Measurements from ENCODE around the gene NDUFS8.

NDUFS8 gene

GRCh38 chr11:68028802-68029545, 1.5 kb upstream of the NDUFS8 start:
- no peak overlapping the region for H3K27ac ChIP-seq (ENCODE audit: low read depth, low read length)
- peaks cover 20% of the 10 kb centered on the region for H3K4me1 ChIP-seq (ENCODE audit: control insufficient read depth, low read length)
- H4K20me1 ChIP-seq (ENCODE audit: control insufficient read depth, insufficient read depth, low read depth, low read length): no peaks in the 10 kb centered on the region
- H3K79me2 ChIP-seq (ENCODE audit: control insufficient read depth, low read length): peaks cover 32% of the 10 kb centered on the region
- no peak for TF ChIP-seq EZH2phosphoT487 (IDR thresholded peaks at IDR 0.05; ENCODE audit: borderline replicate concordance, low read length)
- TF ChIP-seq, protein P1, sequence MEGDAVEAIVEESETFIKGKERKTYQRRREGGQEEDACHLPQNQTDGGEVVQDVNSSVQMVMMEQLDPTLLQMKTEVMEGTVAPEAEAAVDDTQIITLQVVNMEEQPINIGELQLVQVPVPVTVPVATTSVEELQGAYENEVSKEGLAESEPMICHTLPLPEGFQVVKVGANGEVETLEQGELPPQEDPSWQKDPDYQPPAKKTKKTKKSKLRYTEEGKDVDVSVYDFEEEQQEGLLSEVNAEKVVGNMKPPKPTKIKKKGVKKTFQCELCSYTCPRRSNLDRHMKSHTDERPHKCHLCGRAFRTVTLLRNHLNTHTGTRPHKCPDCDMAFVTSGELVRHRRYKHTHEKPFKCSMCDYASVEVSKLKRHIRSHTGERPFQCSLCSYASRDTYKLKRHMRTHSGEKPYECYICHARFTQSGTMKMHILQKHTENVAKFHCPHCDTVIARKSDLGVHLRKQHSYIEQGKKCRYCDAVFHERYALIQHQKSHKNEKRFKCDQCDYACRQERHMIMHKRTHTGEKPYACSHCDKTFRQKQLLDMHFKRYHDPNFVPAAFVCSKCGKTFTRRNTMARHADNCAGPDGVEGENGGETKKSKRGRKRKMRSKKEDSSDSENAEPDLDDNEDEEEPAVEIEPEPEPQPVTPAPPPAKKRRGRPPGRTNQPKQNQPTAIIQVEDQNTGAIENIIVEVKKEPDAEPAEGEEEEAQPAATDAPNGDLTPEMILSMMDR (IDR thresholded peaks at IDR 0.05; ENCODE audit: low read depth, low read length, poor library complexity, severe bottlenecking): no peak
- no peaks in the 10 kb centered on the region for H3K9me2 ChIP-seq (replicated peaks; ENCODE audit: control insufficient read depth, low read length)
- peak overlapping the region; percentile 66 for H3K4me2 ChIP-seq (ENCODE audit: low read length)
- peak overlapping the region; percentile 81 for H3K4me3 ChIP-seq (ENCODE audit: low read length)
- H3K27me3 ChIP-seq (ENCODE audit: control insufficient read depth, low read length): no peaks in the 10 kb centered on the region
- no peaks in the 10 kb centered on the region; the same call in 1 of the 2 replicates for H3F3A ChIP-seq (ENCODE audit: control insufficient read depth, insufficient read depth)
- H3K9me3 ChIP-seq (ENCODE audit: control insufficient read depth, insufficient read depth, low read length): no peaks in the 10 kb centered on the region
- peaks cover 22% of the 10 kb centered on the region for H3K36me3 ChIP-seq (ENCODE audit: control insufficient read depth, low read length)

DNA sequence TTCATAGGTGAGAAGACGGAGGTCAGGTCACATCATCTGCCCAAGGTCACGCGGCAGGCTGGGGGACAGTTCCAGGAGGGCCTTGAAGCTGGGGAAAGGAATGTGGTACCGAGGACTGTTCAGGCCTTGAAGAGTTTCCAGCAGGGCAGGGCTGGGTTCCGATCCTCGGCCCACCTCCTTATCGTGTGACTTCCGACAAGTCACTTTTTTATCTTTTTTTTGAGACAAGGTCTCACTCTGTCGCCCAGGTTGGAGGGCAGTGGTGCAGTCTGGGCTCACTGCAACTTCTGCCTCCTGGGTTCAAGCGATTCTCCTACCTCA, 623 bp downstream of the NDUFS8 start:
- peak overlapping the region; percentile 53 for H3K27ac ChIP-seq (ENCODE audit: low read depth, low read length)

DNA sequence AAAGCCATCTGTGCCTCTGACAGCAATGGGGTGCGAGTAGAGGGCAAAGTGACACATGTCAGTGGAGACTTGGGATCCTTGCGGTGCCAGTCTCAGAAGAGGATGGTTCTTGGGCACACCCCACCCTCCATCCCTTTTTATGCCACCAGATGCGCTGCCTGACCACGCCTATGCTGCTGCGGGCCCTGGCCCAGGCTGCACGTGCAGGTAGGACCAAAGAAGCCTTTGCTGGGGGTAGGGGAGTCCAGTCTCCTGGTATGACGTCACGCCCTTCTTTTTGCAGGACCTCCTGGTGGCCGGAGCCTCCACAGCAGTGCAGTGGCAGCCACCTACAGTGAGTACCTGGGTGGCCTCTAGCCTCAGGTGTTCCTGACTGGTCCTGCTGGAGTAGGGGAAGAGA, 1.5 kb downstream of the NDUFS8 start:
- peaks cover 32% of the 10 kb centered on the region for H3K79me2 ChIP-seq (ENCODE audit: control insufficient read depth, low read length)
- TF ChIP-seq, protein P1 (IDR thresholded peaks at IDR 0.05; ENCODE audit: low read depth, low read length, poor library complexity, severe bottlenecking): no peak
- no peak for TF ChIP-seq EZH2phosphoT487 (IDR thresholded peaks at IDR 0.05; ENCODE audit: borderline replicate concordance, low read length)

More for the DNA sequence above, 623 bp downstream of the NDUFS8 start:
- Histone ChIP-seq H3K4me2 (ENCODE audit: low read length) (peak overlapping the region; percentile 66), H4K20me1 (ENCODE audit: control insufficient read depth, insufficient read depth, low read depth, low read length) (no peaks in the 10 kb centered on the region), H3F3A (ENCODE audit: control insufficient read depth, insufficient read depth) (no peaks in the 10 kb centered on the region), H3K4me1 (ENCODE audit: control insufficient read depth, low read length) (peaks cover 20% of the 10 kb centered on the region), H3K27me3 (ENCODE audit: control insufficient read depth, low read length) (no peaks in the 10 kb centered on the region), H3K9me3 (ENCODE audit: control insufficient read depth, insufficient read depth, low read length) (no peaks in the 10 kb centered on the region), H3K4me3 (ENCODE audit: low read length) (peak overlapping the region; percentile 81), H3K36me3 (ENCODE audit: control insufficient read depth, low read length) (peaks cover 27% of the 10 kb centered on the region), H3K9me2 (replicated peaks; ENCODE audit: control insufficient read depth, low read length) (no peaks in the 10 kb centered on the region), H3K79me2 (ENCODE audit: control insufficient read depth, low read length) (peaks cover 32% of the 10 kb centered on the region)
- no peak for TF ChIP-seq EZH2phosphoT487 (IDR thresholded peaks at IDR 0.05; ENCODE audit: borderline replicate concordance, low read length)
- TF ChIP-seq, protein P1 (IDR thresholded peaks at IDR 0.05; ENCODE audit: low read depth, low read length, poor library complexity, severe bottlenecking): no peak

More for the DNA sequence above, 1.5 kb downstream of the NDUFS8 start:
- Histone ChIP-seq H3K9me2 (replicated peaks; ENCODE audit: control insufficient read depth, low read length) (no peaks in the 10 kb centered on the region), H3K4me3 (ENCODE audit: low read length) (peak overlapping the region; percentile 81), H3K27ac (ENCODE audit: low read depth, low read length) (no peak overlapping the region), H3K27me3 (ENCODE audit: control insufficient read depth, low read length) (no peaks in the 10 kb centered on the region), H3K36me3 (ENCODE audit: control insufficient read depth, low read length) (peaks cover 27% of the 10 kb centered on the region), H3F3A (ENCODE audit: control insufficient read depth, insufficient read depth) (0 out of 2 replicates have a peak, but pooled peaks cover under 1% of the 10 kb centered on the region), H3K4me2 (ENCODE audit: low read length) (peak overlapping the region; percentile 66), H3K9me3 (ENCODE audit: control insufficient read depth, insufficient read depth, low read length) (no peaks in the 10 kb centered on the region), H4K20me1 (ENCODE audit: control insufficient read depth, insufficient read depth, low read depth, low read length) (no peaks in the 10 kb centered on the region), H3K4me1 (ENCODE audit: control insufficient read depth, low read length) (peaks cover 20% of the 10 kb centered on the region)

Data from DOHH2 (cell line).